Sigmoid colon (tissue), 7 donors: ENCODE results near the gene ANO6. TPM values are rescaled to one million over a fixed set of nuclear protein-coding genes. Genes with fewer than 3 reads are reported as not detected.
A peak's percentile ranks its signal among the peaks of the same experiment; 100 is the strongest.

ENCODE experiments used
- DNase-seq: peaks from one replicate; pipeline ENCODE4 v3.0.0-alpha.2; 2019
- H3K27ac ChIP-seq, 4 donors: fragments of 200-600 bp; sonication (generic); one replicate each; pipeline ENCODE4 v1.5.1; 2016 to 2019; ENCODE audit warnings: mild to moderate bottlenecking in 1 of 4
- H3K27me3 ChIP-seq, 3 donors: fragments of 200-600 bp; sonication (generic); one replicate each; pipeline ENCODE4 v1.5.1; 2019; ENCODE audit warnings: mild to moderate bottlenecking in 1 of 3
- H3K36me3 ChIP-seq, 4 donors: fragments of 200-600 bp; sonication (generic); one replicate each; pipeline ENCODE4 v1.5.1; 2016 to 2019
- H3K4me1 ChIP-seq, 4 donors: fragments of 200-600 bp; sonication (generic); one replicate each; pipeline ENCODE4 v1.5.1; 2017 to 2019
- H3K4me3 ChIP-seq, 4 donors: fragments of 200-600 bp; sonication (generic); one replicate each; pipeline ENCODE4 v1.5.1; 2017 to 2019; ENCODE audit warnings: mild to moderate bottlenecking in 2 of 4, moderate library complexity in 1 of 4
- H3K9me3 ChIP-seq, 4 donors: fragments of 200-600 bp in 3 of 4; sonication (generic) in 3 of 4; one replicate each; pipeline versions ENCODE4 v1.5.1 to v1.6.1; 2013 to 2019
- CTCF ChIP-seq, 4 experiments: fragments of 450-650 bp in 3 of 4; fragments of 200-600 bp in 1 of 4; IDR thresholded peaks; one replicate each; pipeline ENCODE4 v1.5.1; 2016 to 2019; ENCODE audit warnings: antibody characterized with exemption in 4 of 4, mild to moderate bottlenecking in 3 of 4, moderate library complexity in 2 of 4
- EP300 ChIP-seq, 4 donors: sonication (generic); formaldehyde crosslinking; IDR thresholded peaks; one replicate each; pipeline ENCODE4 v1.6.1; 2017; ENCODE audit warnings: antibody characterized with exemption in 4 of 4
- POLR2A ChIP-seq, 2 donors: fragments of 450-650 bp; IDR thresholded peaks; one replicate each; pipeline ENCODE4 v1.6.1; 2016; ENCODE audit warnings: antibody characterized with exemption in 2 of 2, mild to moderate bottlenecking in 2 of 2, moderate library complexity in 2 of 2
- POLR2AphosphoS5 ChIP-seq, 4 donors: sonication (generic); formaldehyde crosslinking; IDR thresholded peaks; one replicate each; pipeline ENCODE4 v1.6.1; 2017; ENCODE audit warnings: antibody characterized with exemption in 4 of 4
- WGBS, 2 donors: extraction: QIAGEN DNeasy Blood & Tissue Kit; methylation state at CpG; one replicate each; pipeline ENCODE4 v1.1.7; 2013; 5-methylcytosine and 5-hydroxymethylcytosine counted together
- intact Hi-C: fragments of 100-400 bp; cut with DNase I; formaldehyde crosslinking; loops from one replicate; pipeline ENCODE4 v1.15.1; 2023
- polyA plus RNA-seq, 3 donors: library from polyadenylated mRNA; stranded (reverse); fragments of 200-250 nt; gene quantifications; one replicate each; pipeline ENCODE4 v1.2.3, GENCODE V29; 2013
- total RNA-seq, 4 donors: library from RNA; depleted of rRNA; stranded (reverse); fragments of >200 nt; gene quantifications; one replicate each; pipeline ENCODE4 v1.1.0, GENCODE V29; 2016
- donor health status: healthy with polysubstance abuse.
- donor health status: Bipolar disorder and iron deficiency.
- donor health status: healthy.

ANO6 gene
- total and polyA plus RNA-seq, 7 donors: 1.2 to 107 (median 98.5) TPM

- WGBS, 2 donors: 25 to 64% methylated on average over 4 of the region's 4 CpGs
Measured at GRCh38 chr12:45192707-45193106, 23.2 kb upstream of the ANO6 start.

GRCh38 chr12:45200491-45201043 is 15.3 kb upstream of the ANO6 start:
- 53 to 78% methylated on average over 7 of the region's 7 CpGs for WGBS, 2 donors

More at GRCh38 chr12:45192707-45193106, 23.2 kb upstream of the ANO6 start:
- H3K9me3 ChIP-seq: no peaks in the 10 kb centered on the region
- no peak overlapping the region for H3K27ac ChIP-seq
- H3K36me3 ChIP-seq: no peaks in the 10 kb centered on the region
- intact Hi-C loops: no loop called here
- no peak overlapping the region for H3K4me3 ChIP-seq
- no peak for TF ChIP-seq POLR2A (IDR thresholded peaks at IDR 0.05)
- H3K27me3 ChIP-seq: no peaks in the 10 kb centered on the region
- H3K4me1 ChIP-seq: peaks cover 0 to 10% (median 4%) of the 10 kb centered on the region in 4 donors
- DNase-seq: no peak

GRCh38 chr12:45203767-45204166 is 12.1 kb upstream of the ANO6 start:
- 90 to 93% methylated on average over 1 of the region's 1 CpG for WGBS, 2 donors
- H3K27me3 ChIP-seq: no peaks in the 10 kb centered on the region
- intact Hi-C loops: no loop called here
- no peak overlapping the region for H3K27ac ChIP-seq
- TF ChIP-seq POLR2AphosphoS5 (IDR thresholded peaks at IDR 0.05): no peak
- no peak for TF ChIP-seq CTCF (IDR thresholded peaks at IDR 0.05)
- no peak for TF ChIP-seq POLR2A (IDR thresholded peaks at IDR 0.05)
- no peak for TF ChIP-seq EP300 (IDR thresholded peaks at IDR 0.05)
- H3K4me3 ChIP-seq: no peak overlapping the region
- H3K4me1 ChIP-seq: peaks cover 0 to 14% (median 11%) of the 10 kb centered on the region in 4 donors
- H3K36me3 ChIP-seq: no peaks in the 10 kb centered on the region
- no peaks in the 10 kb centered on the region for H3K9me3 ChIP-seq
- no peak for DNase-seq

More at GRCh38 chr12:45200491-45201043, 15.3 kb upstream of the ANO6 start:
- Histone ChIP-seq H3K27ac (peak overlapping the region in 2 of 4 donors; percentile 31 to 37), H3K4me3 (no peak overlapping the region), H3K4me1 (peaks cover 0 to 14% (median 11%) of the 10 kb centered on the region in 4 donors), H3K36me3 (no peaks in the 10 kb centered on the region), H3K27me3 (no peaks in the 10 kb centered on the region), H3K9me3 (no peaks in the 10 kb centered on the region)
- no peak for DNase-seq
- intact Hi-C loops: no loop called here
- TF ChIP-seq CTCF (IDR thresholded peaks at IDR 0.05) (no peak), POLR2AphosphoS5 (IDR thresholded peaks at IDR 0.05) (no peak), POLR2A (IDR thresholded peaks at IDR 0.05) (no peak), EP300 (IDR thresholded peaks at IDR 0.05) (no peak)

- no peak for DNase-seq
- Histone ChIP-seq H3K36me3 (no peaks in the 10 kb centered on the region), H3K9me3 (no peaks in the 10 kb centered on the region), H3K4me1 (peaks cover 0 to 12% (median 9%) of the 10 kb centered on the region in 4 donors), H3K27me3 (no peaks in the 10 kb centered on the region), H3K27ac (no peak overlapping the region), H3K4me3 (no peak overlapping the region)
- 87 to 92% methylated on average over 3 of the region's 3 CpGs for WGBS, 2 donors
- TF ChIP-seq CTCF (IDR thresholded peaks at IDR 0.05) (no peak), POLR2AphosphoS5 (IDR thresholded peaks at IDR 0.05) (no peak), POLR2A (IDR thresholded peaks at IDR 0.05) (no peak)
- intact Hi-C loops: no loop called here
Measured at GRCh38 chr12:45204757-45205156, 11.1 kb upstream of the ANO6 start.

- Histone ChIP-seq H3K27me3 (no peaks in the 10 kb centered on the region), H3K9me3 (no peaks in the 10 kb centered on the region), H3K4me3 (no peak overlapping the region), H3K36me3 (no peaks in the 10 kb centered on the region), H3K4me1 (peaks cover 0 to 7% (median 4%) of the 10 kb centered on the region in 4 donors), H3K27ac (no peak overlapping the region)
- no peak for DNase-seq
- TF ChIP-seq EP300 (IDR thresholded peaks at IDR 0.05): no peak
- no peak for TF ChIP-seq POLR2AphosphoS5 (IDR thresholded peaks at IDR 0.05)
- TF ChIP-seq CTCF (IDR thresholded peaks at IDR 0.05): no peak
- no peak for TF ChIP-seq POLR2A (IDR thresholded peaks at IDR 0.05)
- intact Hi-C loops: no loop called here
- WGBS, 2 donors: 70 to 91% methylated on average over 4 of the region's 4 CpGs
Measured at GRCh38 chr12:45205165-45205825, 10.6 kb upstream of the ANO6 start.
